AG08396 (cell line): ENCODE measurements around the gene DPH2.

Experiments
- DNase-seq: peaks from one replicate; pipeline ENCODE4 v3.0.0; 2012; ENCODE audit warnings: low spot score, mixed read lengths

DPH2 gene

GRCh38 chr1:43983253-43983899 is 13.6 kb downstream of the DPH2 start:
- DNase-seq, result no peak

- DNase-seq, result no peak
Measured at GRCh38 chr1:43984855-43985254, 15.0 kb downstream of the DPH2 start.

DNA sequence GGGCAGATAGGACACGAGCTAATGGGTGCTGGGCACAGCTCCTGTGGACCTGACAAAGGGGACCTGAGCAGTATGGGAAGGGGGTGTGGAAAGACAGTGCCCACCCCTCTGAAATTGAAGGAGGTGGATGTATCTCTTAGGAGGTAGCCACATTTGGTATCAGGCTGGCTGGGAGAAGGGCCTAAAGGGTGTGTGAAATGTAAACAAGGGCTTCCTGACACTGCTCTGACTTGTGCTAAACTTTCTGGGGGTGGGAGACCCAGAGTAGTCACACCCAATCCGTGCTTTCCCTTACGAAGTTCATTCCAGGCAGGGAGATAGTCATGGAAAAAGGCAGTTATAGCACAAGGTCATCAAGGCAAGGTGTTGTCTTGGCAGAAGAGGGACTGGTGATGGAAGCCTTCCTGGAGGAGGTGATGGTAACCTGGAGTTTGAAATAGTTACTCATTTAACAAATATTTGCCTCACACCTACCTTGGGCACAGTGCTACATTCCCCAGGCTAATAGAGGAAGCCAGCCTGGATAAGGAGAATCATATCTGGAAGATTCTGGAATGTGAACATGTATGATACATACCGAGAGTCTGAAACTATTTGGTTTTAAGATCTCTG is 16.3 kb downstream of the DPH2 start:
- no peak for DNase-seq

DNA sequence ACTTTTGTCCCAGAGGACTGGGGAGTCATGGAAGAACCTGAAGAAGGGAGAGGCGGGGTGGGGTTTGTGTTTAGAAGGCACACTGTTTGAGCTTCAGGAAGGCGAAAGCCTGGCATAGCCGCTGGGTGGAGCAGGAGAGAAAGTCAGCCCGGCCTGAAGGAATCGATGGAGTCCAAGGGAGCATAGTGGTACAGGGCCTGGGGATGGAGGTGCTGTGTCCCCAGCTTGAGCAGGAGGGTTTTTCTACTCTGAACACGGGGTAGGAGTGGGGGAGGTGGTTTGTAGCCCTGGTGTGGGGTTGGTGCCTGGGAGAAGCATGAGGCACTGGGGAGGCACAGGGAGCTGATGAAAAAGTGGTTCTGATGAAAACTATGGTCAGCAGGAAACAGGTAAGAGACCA is 16.9 kb downstream of the DPH2 start:
- no peak for DNase-seq

DNA sequence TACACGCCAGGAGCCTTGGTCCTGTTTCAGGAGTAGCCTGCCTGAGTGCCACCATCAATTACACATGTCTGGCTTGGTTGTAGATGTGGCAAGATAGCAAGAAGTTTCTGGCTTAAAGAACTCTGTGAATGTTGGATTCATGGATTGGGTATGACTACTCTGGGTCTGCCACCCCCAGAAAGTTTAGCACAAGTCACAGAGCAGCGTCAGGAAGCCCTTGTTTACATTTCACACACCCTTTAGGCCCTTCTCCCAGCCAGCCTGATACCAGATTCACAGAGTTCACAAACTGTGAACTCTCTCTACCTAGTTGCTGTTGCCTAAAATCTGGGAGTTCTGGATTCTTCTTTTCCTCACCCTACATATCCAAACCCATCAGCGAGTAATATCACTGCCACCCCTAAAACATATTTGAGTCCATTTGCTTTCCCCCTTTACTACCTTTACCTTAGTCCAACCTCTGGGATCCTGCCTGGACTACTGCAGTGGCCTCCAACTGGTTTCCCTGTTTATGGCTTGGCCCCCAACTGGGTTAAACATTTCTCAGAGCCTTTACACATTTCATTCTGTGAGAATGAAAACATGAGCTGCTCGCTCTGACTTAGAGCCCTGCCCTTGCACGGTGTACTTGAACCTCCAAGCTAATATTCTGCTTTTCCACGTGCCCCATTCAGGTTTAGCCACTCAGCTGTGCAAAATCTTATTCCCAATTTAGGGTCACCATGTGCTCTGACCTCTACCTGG is 17.5 kb downstream of the DPH2 start:
- DNase-seq, result peak; percentile 53

DNA sequence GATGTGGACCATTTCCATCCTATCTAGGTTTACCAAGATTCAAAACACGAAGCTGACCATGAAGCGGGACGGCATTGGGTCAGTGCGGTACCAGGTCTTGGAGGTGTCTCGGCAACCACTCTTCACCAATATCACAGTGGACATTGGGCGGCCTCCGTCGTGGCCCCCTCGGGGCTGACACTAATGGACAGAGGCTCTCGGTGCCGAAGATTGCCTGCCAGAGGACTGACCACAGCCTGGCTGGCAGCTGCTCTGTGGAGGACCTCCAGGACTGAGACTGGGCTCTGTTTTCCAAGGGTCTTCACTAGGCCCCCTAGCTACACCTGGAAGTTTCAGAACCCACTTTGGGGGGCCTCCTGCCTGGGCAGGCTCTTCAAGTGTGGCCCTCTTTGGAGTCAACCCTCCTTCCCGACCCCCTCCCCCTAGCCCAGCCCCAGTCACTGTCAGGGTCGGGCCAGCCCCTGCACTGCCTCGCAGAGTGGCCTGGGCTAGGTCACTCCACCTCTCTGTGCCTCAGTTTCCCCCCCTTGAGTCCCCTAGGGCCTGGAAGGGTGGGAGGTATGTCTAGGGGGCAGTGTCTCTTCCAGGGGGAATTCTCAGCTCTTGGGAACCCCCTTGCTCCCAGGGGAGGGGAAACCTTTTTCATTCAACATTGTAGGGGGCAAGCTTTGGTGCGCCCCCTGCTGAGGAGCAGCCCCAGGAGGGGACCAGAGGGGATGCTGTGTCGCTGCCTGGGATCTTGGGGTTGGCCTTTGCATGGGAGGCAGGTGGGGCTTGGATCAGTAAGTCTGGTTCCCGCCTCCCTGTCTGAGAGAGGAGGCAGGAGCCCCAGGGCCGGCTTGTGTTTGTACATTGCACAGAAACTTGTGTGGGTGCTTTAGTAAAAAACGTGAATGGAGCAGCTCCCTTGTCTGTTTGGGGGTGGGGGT is 20.7 kb downstream of the DPH2 start:
- no peak for DNase-seq

GRCh38 chr1:43991200-43991475 is 21.3 kb downstream of the DPH2 start:
- no peak for DNase-seq

DNA sequence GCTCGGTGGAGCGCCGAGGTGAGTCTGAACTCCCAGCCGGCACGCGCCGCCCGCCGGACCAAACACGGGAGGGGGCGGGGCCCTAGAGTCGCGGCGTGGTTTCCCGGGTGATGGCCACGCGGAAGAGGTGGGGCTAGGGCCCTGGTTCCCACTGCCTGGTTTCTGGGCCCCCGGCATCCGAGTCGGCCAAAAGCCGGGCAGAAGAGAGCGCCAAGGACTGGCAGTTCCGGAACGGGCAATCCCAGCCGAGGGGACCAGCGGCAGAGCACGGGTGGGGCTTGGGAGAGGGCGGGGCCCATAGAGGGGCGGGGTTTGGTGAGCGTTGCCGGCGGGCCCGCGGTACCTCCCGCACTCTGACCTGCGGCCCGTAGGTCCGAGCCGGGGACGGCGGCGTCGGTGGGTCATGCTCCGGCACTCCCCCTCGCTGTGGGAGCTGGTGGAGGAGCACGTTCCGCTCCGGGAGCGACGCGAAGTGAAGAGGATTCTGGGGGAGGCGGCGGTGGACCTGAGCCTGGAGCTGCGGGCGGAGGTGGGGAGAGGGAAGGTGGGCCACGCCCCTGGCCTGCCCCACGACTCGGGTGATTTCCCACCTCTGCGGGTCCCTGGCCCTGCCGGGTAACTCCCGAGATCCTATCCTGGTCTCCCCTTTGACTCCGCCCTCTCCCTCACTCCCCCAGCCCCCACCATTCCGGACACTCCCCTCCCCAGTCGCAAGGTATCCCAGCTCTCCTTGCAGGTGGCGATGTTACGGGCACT is 21.8 kb downstream of the DPH2 start, which contains the start of gene CCDC24:
Gene CCDC24 (plus strand): TSS at position 124 of the 756 bp plus-strand sequence. CDS start 280 bp downstream, at position 404.
- DNase-seq, result peak; percentile 94

- DNase-seq, result no peak
Measured at GRCh38 chr1:43992232-43992995, 22.6 kb downstream of the DPH2 start.

DNA sequence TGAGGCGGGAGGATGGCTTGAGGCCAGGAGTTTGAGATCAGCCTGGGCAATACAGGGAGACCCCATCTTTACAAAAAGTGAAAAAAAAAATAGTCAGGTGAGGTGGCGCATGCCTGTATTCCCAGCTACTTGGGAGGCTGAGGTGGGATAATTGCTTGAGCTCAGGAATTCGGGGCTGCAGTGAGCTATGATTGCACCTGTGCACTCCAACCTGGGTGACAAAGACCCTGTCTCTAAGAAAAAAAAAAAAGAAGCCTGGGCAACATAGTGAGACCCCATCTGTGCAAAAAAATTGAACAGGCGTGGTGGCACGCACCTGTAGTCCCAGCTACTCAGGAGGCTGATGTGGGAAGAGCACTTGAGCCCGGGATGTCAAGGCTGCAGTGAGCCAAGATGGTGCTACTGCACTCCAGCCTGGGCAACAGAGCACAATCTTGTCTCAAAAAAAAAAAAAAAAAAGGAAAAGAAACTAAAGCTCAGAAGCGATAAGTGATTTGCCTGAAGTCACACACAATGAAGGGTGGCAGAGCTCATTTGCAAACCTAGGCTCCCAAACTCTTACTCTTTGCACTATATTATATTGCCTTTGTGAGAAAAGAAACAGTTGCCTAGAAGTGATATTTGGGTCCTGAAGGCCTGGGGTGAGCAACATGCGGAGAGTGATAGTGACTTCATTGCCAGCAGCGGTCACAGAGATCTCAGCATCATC is 23.6 kb downstream of the DPH2 start:
- DNase-seq, result no peak

DNA sequence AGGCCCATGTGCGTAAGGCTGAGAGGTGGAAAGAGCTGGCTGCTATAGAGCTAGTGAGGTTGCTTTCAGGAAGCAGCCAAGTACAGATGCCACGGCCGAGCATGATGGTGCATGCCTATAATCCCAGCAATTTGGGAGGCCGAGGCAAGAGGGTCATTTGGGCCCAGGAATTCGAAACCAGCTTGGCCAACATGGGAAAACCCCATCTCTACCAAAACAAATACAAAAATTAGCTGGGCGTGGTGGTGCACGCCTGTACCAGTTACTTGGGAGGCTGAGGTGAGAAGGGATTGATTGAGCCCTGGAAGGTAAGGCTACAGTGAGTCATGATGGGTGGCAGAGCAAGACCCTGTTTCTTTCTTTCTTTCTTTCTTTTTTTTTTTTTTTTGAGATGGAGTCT is 24.3 kb downstream of the DPH2 start:
- no peak for DNase-seq

DNA sequence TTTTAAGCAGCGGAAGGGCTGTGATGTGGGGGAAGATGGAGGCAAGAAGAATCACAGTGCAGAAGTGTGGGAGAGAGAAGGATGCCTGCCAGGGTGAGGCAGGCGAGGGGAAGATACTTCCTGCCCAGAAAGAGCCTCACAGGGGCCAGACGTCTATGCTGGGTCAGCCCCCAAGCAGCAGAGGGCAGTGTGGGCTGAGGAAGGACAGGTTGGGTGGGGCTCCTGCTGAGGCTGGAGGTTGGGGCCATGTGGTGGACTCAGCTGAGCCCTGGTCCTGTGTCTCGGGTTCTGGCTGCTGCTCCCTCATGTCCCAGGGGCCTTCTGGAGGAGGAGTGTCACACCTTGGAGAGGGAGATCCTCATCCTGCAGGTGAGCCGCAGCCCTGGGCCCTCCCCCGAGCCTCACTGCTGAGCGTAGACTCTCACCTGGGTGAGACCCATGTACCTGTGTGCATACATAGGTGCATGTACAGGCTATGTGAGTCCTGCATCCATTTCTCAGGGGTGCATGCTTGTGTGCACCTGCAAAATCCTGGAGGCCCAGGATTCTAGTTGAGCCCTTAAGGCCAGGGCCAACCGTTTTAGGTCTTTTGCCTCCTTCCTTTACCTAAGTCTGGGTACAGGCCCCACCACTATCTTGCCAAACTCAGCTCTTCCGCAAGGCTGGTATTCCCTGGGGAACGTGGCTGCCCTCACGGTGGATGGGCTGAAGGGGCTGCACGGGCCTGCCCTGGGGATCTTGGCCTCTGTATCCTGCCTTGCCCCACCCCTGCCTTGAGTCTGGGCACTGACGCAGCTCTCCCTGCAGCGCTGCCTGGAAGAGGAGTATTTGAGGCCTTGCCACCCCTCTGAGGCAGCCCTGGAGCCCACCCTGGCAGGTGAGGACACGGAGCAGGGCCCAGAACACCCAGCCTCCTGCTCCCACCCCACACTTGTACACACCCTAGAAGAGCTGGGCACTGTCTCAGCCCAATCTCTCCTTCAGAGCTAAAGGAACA is 25.3 kb downstream of the DPH2 start:
- no peak for DNase-seq

DNA sequence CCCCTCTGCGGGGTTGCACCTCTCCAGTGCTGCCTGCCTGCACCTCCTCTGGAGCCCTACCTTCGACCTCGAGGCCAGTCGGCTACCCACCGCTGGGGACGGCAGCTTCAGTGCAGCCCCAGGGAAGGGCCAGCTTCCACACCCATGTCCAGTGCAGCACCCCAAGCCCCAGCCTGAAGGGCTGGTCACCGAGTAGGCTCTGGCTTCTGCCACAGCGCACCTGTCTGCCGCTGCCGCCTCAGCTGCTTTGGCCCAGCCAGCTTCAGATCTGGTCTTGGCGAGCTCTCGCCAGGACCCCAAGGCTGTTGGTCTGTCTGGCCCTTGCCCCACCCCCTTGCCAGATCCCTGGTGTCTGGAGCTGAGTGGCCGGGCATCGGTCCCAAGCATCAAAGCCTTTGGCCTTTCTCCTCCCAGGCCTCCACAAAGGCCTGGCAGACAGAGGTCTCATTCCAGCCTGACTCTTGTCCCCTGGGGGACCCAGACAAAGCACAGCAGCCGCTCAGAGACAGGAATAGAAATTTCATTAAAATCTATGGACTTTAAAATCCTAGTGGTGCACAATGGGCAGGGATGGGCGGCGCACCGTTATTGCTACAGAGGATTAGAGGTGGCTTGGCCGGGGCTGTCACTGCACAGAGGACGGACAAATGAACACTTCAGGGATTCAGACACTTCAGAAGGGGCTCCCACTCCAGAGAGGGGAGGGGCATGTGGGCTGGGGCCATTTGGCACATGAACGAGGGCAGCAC is 26.3 kb downstream of the DPH2 start:
- no peak for DNase-seq

- no peak for DNase-seq
Measured at GRCh38 chr1:43996733-43997115, 26.9 kb downstream of the DPH2 start.

- no peak for DNase-seq
Measured at GRCh38 chr1:43997295-43997999, 27.6 kb downstream of the DPH2 start.

DNA sequence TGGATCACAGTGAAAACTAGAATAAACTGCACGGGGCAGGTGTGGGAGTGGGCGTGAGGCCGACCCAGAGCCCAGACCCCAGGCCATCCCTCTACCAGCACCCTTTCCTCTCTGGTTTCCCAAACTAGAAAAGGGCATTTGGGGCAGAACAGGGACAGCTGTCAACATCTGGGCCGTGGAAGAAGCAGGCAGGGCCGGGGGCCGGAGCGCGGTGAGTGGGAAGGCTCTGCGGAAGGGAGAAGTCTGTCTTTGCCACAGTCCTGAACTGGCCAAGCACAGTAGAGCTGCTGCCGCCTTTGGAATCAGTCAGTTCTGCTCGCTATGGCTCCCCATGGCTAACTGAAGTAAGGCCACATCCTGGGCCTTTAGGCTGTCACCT is 28.2 kb downstream of the DPH2 start:
- no peak for DNase-seq

DNA sequence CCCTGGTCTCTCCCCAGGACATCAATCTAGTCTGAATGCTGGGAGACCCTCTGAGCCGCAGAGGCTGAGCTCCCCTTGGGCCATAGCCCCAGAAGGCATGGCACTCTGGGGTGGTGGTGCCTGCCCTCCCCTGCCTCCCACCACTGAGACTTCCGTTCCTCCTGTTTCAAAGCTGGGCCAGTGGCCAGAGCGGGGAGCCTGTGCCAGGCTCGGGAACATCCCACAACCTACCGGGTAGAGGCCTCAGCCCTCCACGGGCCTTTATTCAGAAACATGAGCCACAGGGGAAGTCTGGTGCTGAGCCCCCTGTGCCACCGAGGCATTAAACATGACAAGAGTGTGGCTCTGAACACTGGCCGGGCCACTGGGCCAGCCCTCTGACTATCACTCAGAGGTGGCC is 29.6 kb downstream of the DPH2 start:
- no peak for DNase-seq
